Trophoblast cell (in vitro differentiated cells and primary cell): Measurements from ENCODE around the gene ATP6V0A1.
"Not testable (repeated sequence)": the region's sequence is repeated elsewhere in the genome, so short reads cannot be mapped to it uniquely, and the experiment has no call there.

Experiments used
- DNase-seq, 2 donors: peaks; one replicate each; pipeline ENCODE4 v3.0.0-alpha.2; 2016
- H2AFZ ChIP-seq: 2 replicates; pipeline ENCODE4 v1.6.1; 2013; ENCODE audit warnings: low read length, moderate library complexity, mild to moderate bottlenecking; ENCODE audit not compliant: insufficient read depth, poor library complexity
- H2AK5ac ChIP-seq: 2 replicates; pipeline ENCODE4 v1.6.1; 2013; ENCODE audit warnings: mild to moderate bottlenecking, low read length
- H2BK120ac ChIP-seq: 2 replicates; pipeline ENCODE4 v1.6.1; 2013; ENCODE audit warnings: low read length, mild to moderate bottlenecking, moderate library complexity; ENCODE audit not compliant: insufficient read depth, poor library complexity
- H2BK12ac ChIP-seq: 2 replicates; pipeline ENCODE4 v1.6.1; 2013; ENCODE audit warnings: mild to moderate bottlenecking, low read length, moderate library complexity
- H2BK5ac ChIP-seq: 2 replicates; pipeline ENCODE4 v1.6.1; 2013; ENCODE audit warnings: low read length, low read depth, moderate library complexity, mild to moderate bottlenecking; ENCODE audit not compliant: poor library complexity
- H3K14ac ChIP-seq: 2 replicates; pipeline ENCODE4 v1.6.1; 2013; ENCODE audit warnings: mild to moderate bottlenecking, low read length
- H3K18ac ChIP-seq: 2 replicates; pipeline ENCODE4 v1.6.1; 2013; ENCODE audit warnings: mild to moderate bottlenecking, low read length
- H3K23ac ChIP-seq: 2 replicates; pipeline ENCODE4 v1.6.1; 2013; ENCODE audit warnings: low read length
- H3K27ac ChIP-seq: 2 replicates; pipeline ENCODE4 v1.5.1; 2013; ENCODE audit warnings: low read depth, mild to moderate bottlenecking, inconsistent platforms, low read length, moderate library complexity
- H3K27me3 ChIP-seq: 2 replicates; pipeline ENCODE4 v1.6.1; 2013; ENCODE audit warnings: inconsistent platforms, mild to moderate bottlenecking, low read length, moderate library complexity; ENCODE audit not compliant: insufficient read depth
- H3K36me3 ChIP-seq, 2 experiments: 1 replicate in 1 of 2; 2 replicates in 1 of 2; pipeline ENCODE4 v1.6.1; 2013; ENCODE audit warnings: low read length in 2 of 2, mild to moderate bottlenecking in 2 of 2, moderate library complexity in 1 of 2; ENCODE audit not compliant: insufficient read depth in 2 of 2, control insufficient read depth in 1 of 2
- H3K4ac ChIP-seq: 2 replicates; pipeline ENCODE4 v1.6.1; 2013; ENCODE audit warnings: low read depth, mild to moderate bottlenecking, low read length, moderate library complexity
- H3K4me1 ChIP-seq, 2 experiments: 1 replicate in 1 of 2; 2 replicates in 1 of 2; pipeline ENCODE4 v1.6.1; 2013; ENCODE audit warnings: low read length in 2 of 2, mild to moderate bottlenecking in 2 of 2, moderate library complexity in 1 of 2; ENCODE audit not compliant: insufficient read depth in 2 of 2, control insufficient read depth in 1 of 2
- H3K4me2 ChIP-seq: 2 replicates; pipeline ENCODE4 v1.6.1; 2013; ENCODE audit warnings: inconsistent platforms, mild to moderate bottlenecking, low read length, moderate library complexity
- H3K4me3 ChIP-seq: 2 replicates; pipeline ENCODE4 v1.5.1; 2013; ENCODE audit warnings: mild to moderate bottlenecking, low read depth, low read length, inconsistent platforms
- H3K79me1 ChIP-seq: one replicate; pipeline ENCODE4 v1.6.1; 2013; ENCODE audit warnings: low read length
- H3K79me2 ChIP-seq: 2 replicates; pipeline ENCODE4 v1.6.1; 2013; ENCODE audit warnings: low read length, mild to moderate bottlenecking; ENCODE audit not compliant: control insufficient read depth, insufficient read depth, poor library complexity
- H3K9ac ChIP-seq: 2 replicates; pipeline ENCODE4 v1.6.1; 2013; ENCODE audit warnings: mild to moderate bottlenecking, low read length
- H3K9me3 ChIP-seq: 2 replicates; pipeline ENCODE4 v1.6.1; 2013; ENCODE audit warnings: low read depth, mild to moderate bottlenecking, control low read depth, inconsistent platforms, low read length; ENCODE audit not compliant: insufficient read depth
- H4K12ac ChIP-seq: 2 replicates; pipeline ENCODE4 v1.6.1; 2013; ENCODE audit warnings: low read depth, mild to moderate bottlenecking, low read length, moderate library complexity
- H4K8ac ChIP-seq: 2 replicates; pipeline ENCODE4 v1.6.1; 2013; ENCODE audit warnings: low read depth, mild to moderate bottlenecking, low read length, moderate library complexity
- H4K91ac ChIP-seq: one replicate; pipeline ENCODE4 v1.6.1; 2013; ENCODE audit warnings: low read depth, mild to moderate bottlenecking, low read length, moderate library complexity
- WGBS: extraction: QIAGEN DNeasy Blood & Tissue Kit; methylation state at CpG from one replicate; pipeline ENCODE4 v1.1.7; 2013; ENCODE audit warnings: missing lambda C conversion rate; ENCODE audit not compliant: insufficient read length, insufficient coverage; ENCODE audit errors: extremely low coverage; 5-methylcytosine and 5-hydroxymethylcytosine counted together

ATP6V0A1 gene

GRCh38 chr17:42442196-42442565 lies 16.5 kb upstream of the ATP6V0A1 start:
- H4K8ac ChIP-seq: no peak overlapping the region
- H2BK12ac ChIP-seq: no peak overlapping the region
- no CpG with 5 or more reads among the region's 5 CpGs for WGBS
- H3K23ac ChIP-seq: no peak overlapping the region
- no peak overlapping the region for H2AFZ ChIP-seq
- no peak overlapping the region for H3K27ac ChIP-seq
- no peaks in the 10 kb centered on the region for H3K79me2 ChIP-seq
- no peaks in the 10 kb centered on the region for H3K27me3 ChIP-seq
- H4K12ac ChIP-seq: no peak overlapping the region
- H3K9me3 ChIP-seq: no peaks in the 10 kb centered on the region
- no peak overlapping the region for H3K4me2 ChIP-seq
- H2BK120ac ChIP-seq: no peak overlapping the region
- no peaks in the 10 kb centered on the region for H3K79me1 ChIP-seq
- H3K14ac ChIP-seq: no peak overlapping the region
- H4K91ac ChIP-seq: no peak overlapping the region
- no peak overlapping the region for H2AK5ac ChIP-seq
- H3K4me1 ChIP-seq: no peaks in the 10 kb centered on the region
- no peak overlapping the region for H3K18ac ChIP-seq
- DNase-seq: no peak
- H3K4ac ChIP-seq: no peak overlapping the region
- no peak overlapping the region for H2BK5ac ChIP-seq
- H3K36me3 ChIP-seq: no peaks in the 10 kb centered on the region
- H3K9ac ChIP-seq: no peak overlapping the region
- H3K4me3 ChIP-seq: no peak overlapping the region

DNA sequence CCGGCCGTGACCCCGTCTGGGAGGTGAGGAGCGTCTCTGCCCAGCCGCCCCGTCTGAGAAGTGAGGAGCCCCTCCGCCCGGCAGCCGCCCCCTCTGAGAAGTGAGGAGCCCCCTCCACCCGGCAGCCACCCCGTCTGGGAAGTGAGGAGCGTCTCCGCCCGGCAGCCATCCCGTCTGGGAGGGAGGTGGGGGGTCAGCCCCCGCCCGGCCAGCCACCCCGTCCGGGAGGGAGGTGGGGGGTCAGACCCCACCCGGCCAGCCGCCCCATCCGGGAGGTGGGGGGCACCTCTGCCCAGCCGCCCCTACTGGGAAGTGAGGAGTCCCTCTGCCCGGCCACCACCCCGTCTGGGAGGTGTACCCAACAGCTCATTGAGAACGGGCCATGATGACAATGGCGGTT lies 9.5 kb upstream of the ATP6V0A1 start:
- H2BK120ac ChIP-seq, H3K27ac ChIP-seq, H2BK5ac ChIP-seq, DNase-seq, H4K91ac ChIP-seq, H3K4me1 ChIP-seq, H3K23ac ChIP-seq, H3K79me2 ChIP-seq, H2AK5ac ChIP-seq, H4K12ac ChIP-seq, H3K36me3 ChIP-seq, H4K8ac ChIP-seq, H3K4me2 ChIP-seq, H2BK12ac ChIP-seq, H3K9me3 ChIP-seq, H3K27me3 ChIP-seq, H2AFZ ChIP-seq, H3K4me3 ChIP-seq, H3K9ac ChIP-seq, H3K18ac ChIP-seq, H3K79me1 ChIP-seq, H3K4ac ChIP-seq, H3K14ac ChIP-seq: not testable (repeated sequence)
- WGBS: no CpG with 5 or more reads among the region's 27 CpGs

DNA sequence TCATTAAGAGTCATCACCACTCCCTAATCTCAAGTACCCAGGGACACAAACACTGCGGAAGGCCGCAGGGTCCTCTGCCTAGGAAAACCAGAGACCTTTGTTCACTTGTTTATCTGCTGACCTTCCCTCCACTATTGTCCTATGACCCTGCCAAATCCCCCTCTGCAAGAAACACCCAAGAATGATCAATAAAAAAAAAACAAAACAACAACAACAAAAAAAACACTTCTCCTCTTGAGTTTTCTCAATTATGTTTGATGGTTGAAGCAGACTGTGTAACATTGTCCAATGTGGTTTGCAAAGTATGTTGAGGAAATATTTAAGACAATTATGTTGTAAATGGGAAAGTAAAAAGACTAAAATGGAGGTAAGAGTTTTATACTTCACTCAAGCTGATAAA lies 8.8 kb upstream of the ATP6V0A1 start:
- not testable (repeated sequence) for H3K36me3 ChIP-seq, H2AK5ac ChIP-seq, H2AFZ ChIP-seq, H3K27me3 ChIP-seq, H2BK120ac ChIP-seq, H2BK12ac ChIP-seq, H3K18ac ChIP-seq, DNase-seq, H4K12ac ChIP-seq, H3K4ac ChIP-seq, H3K79me2 ChIP-seq, H3K14ac ChIP-seq, H4K91ac ChIP-seq, H3K9me3 ChIP-seq, H3K4me2 ChIP-seq, H3K23ac ChIP-seq, H3K4me1 ChIP-seq, H3K9ac ChIP-seq, H4K8ac ChIP-seq, H3K4me3 ChIP-seq, H2BK5ac ChIP-seq, H3K79me1 ChIP-seq, H3K27ac ChIP-seq
- WGBS: no CpG with 5 or more reads among the region's 2 CpGs

DNA sequence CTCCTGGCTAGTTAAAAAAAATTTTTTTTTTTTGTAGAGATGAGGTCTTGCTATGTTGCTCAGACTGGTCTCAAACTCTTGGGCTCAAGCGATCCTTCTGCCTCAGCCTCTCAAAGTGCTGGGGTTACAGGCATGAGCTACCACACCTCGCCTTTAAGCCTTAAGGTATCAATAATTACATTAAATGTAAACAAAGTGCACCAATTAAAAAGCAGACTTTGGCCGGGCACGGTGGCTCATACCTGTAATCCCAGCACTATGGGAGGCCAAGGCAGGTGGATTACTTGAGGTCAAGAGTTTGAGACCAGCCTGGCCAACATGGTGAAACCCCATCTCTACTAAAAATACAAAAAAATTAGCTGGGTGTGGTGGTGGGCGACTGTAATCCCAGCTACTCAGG lies 7.4 kb upstream of the ATP6V0A1 start:
- WGBS: no CpG with 5 or more reads among the region's 5 CpGs

More for the DNA sequence above, 7.4 kb upstream of the ATP6V0A1 start:
- DNase-seq, H3K18ac ChIP-seq, H3K79me1 ChIP-seq, H3K4me2 ChIP-seq, H3K36me3 ChIP-seq, H3K4me3 ChIP-seq, H4K8ac ChIP-seq, H3K27me3 ChIP-seq, H2AFZ ChIP-seq, H3K4me1 ChIP-seq, H3K9me3 ChIP-seq, H3K79me2 ChIP-seq, H4K91ac ChIP-seq, H3K27ac ChIP-seq, H2AK5ac ChIP-seq, H2BK120ac ChIP-seq, H3K4ac ChIP-seq, H3K14ac ChIP-seq, H3K9ac ChIP-seq, H3K23ac ChIP-seq, H4K12ac ChIP-seq, H2BK12ac ChIP-seq, H2BK5ac ChIP-seq: not testable (repeated sequence)
